ENCODE data around the gene CA5B. TPM values are rescaled to one million over a fixed set of nuclear protein-coding genes. Genes with fewer than 3 reads are reported as not detected.

Gene CA5B
- total RNA-seq, 1 experiment from 2014 or later: 8.3 TPM

DNA sequence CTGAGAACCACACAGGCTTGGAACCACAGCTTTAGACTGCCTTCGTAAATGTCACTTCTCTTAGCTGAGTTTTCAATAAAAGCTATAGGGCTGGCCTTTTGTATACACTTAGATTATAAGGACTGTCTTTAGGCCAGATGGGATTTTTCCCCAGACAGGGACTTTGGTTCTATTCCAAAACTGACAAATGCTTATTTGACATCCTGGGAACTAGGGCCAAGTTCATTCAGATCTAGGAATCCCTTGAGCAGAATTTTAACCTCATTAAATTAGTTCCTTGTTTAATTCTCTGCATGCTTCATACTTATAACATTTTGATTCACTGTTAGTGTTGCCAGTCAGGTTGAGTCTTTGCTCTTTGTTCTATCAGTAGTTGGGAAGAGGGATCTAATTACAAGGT, 75.3 kb downstream of the CA5B start:
- H3K79me1 ChIP-seq (ENCODE audit: insufficient read depth, low read depth, low read length, poor library complexity, severe bottlenecking): no peaks in the 10 kb centered on the region
- DNase-seq: no peak
- Mint-ChIP-seq H3K4me1 (peaks cover 17 to 23% of the 10 kb centered on the region in 2 experiments), H3K27me3 (ENCODE audit: low read depth) (no peaks in the 10 kb centered on the region), H3K4me3 (no peak overlapping the region), H3K9me3 (no peaks in the 10 kb centered on the region), H3K27ac (peak overlapping the region in 1 of 3 experiments; percentile 64; a peak in 2 of 7 replicates), H3K36me3 (ENCODE audit: insufficient read depth in 1 of 3, low read depth in 3 of 3) (peaks cover 54 to 81% (median 71%) of the 10 kb centered on the region in 3 experiments; a peak in 6 of 7 replicates)
- no peaks in the 10 kb centered on the region for H3K79me2 ChIP-seq (ENCODE audit: insufficient read depth, low read length)
- no peak overlapping the region for H3K56ac ChIP-seq (ENCODE audit: insufficient read length, low read depth, low read length)
- H2BK20ac ChIP-seq (ENCODE audit: low read depth, low read length, poor library complexity, severe bottlenecking): no peak overlapping the region
- no peak overlapping the region for H2AFZ ChIP-seq (ENCODE audit: low read length)
- no peak overlapping the region for H2BK5ac ChIP-seq (ENCODE audit: insufficient read length, low read length)
- no peak overlapping the region for H3T11ph ChIP-seq (ENCODE audit: low read length)
- H4K8ac ChIP-seq (replicated peaks; ENCODE audit: insufficient read length, low read depth, low read length): no peak overlapping the region
- H2AK5ac ChIP-seq (ENCODE audit: insufficient read length, low read length): no peak overlapping the region
- H3K23me2 ChIP-seq (ENCODE audit: insufficient read length, low read depth, low read length, poor library complexity, severe bottlenecking): no peaks in the 10 kb centered on the region
- no peak overlapping the region for H3K18ac ChIP-seq (ENCODE audit: insufficient read length, low read depth, low read length)
- no CpG with 5 or more reads among the region's 1 CpG for WGBS (ENCODE audit: extremely low coverage, insufficient read length, low lambda C conversion rate)
- H4K20me1 ChIP-seq (ENCODE audit: control insufficient read depth, insufficient read depth, insufficient read length): no peaks in the 10 kb centered on the region
- TF ChIP-seq, protein P1, sequence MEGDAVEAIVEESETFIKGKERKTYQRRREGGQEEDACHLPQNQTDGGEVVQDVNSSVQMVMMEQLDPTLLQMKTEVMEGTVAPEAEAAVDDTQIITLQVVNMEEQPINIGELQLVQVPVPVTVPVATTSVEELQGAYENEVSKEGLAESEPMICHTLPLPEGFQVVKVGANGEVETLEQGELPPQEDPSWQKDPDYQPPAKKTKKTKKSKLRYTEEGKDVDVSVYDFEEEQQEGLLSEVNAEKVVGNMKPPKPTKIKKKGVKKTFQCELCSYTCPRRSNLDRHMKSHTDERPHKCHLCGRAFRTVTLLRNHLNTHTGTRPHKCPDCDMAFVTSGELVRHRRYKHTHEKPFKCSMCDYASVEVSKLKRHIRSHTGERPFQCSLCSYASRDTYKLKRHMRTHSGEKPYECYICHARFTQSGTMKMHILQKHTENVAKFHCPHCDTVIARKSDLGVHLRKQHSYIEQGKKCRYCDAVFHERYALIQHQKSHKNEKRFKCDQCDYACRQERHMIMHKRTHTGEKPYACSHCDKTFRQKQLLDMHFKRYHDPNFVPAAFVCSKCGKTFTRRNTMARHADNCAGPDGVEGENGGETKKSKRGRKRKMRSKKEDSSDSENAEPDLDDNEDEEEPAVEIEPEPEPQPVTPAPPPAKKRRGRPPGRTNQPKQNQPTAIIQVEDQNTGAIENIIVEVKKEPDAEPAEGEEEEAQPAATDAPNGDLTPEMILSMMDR (conservative IDR thresholded peaks at IDR 0.05): no peak
- no peaks in the 10 kb centered on the region for H3K27me3 ChIP-seq (ENCODE audit: insufficient read depth, low read length)
- no peak overlapping the region for H2BK120ac ChIP-seq (ENCODE audit: low read depth, low read length, poor library complexity, severe bottlenecking)
- no peak overlapping the region for H2BK12ac ChIP-seq (ENCODE audit: insufficient read length, low read depth, low read length)
- H2BK15ac ChIP-seq (ENCODE audit: low read depth, low read length): no peak overlapping the region
- no peak overlapping the region for H3K23ac ChIP-seq (ENCODE audit: insufficient read length, low read depth, low read length)
- H3K9me3 ChIP-seq (ENCODE audit: control insufficient read depth, low read depth, low read length): no peaks in the 10 kb centered on the region
- H3K9ac ChIP-seq (ENCODE audit: extremely low read depth, insufficient read length, low read length): no peak overlapping the region
- peaks cover 11% of the 10 kb centered on the region; the same call in 1 of the 2 replicates for H3K4me1 ChIP-seq (ENCODE audit: insufficient read depth, low read length)
- H3K4me2 ChIP-seq (ENCODE audit: insufficient read depth, insufficient read length, low read length): no peak overlapping the region
- H4K5ac ChIP-seq (ENCODE audit: insufficient read length, low read depth, low read length): no peak overlapping the region
- H3K4ac ChIP-seq (ENCODE audit: low read depth, low read length): no peak overlapping the region
- no peak overlapping the region for H3K14ac ChIP-seq (ENCODE audit: insufficient read depth, low read length)
- no peak overlapping the region for H3K27ac ChIP-seq (ENCODE audit: insufficient read length, low read depth, low read length)
- no peak overlapping the region for H4K91ac ChIP-seq (ENCODE audit: insufficient read length, low read depth, low read length)

Measured in H9 (cell line).